A549 (cell line): ENCODE measurements around the gene CD19. TPM values are rescaled to one million over a fixed set of nuclear protein-coding genes. Genes with fewer than 3 reads are reported as not detected.

ENCODE experiments used
- ATAC-seq, 2 experiments: fragments of 200-7000 bp in 1 of 2; fragments of >200 bp in 1 of 2; cut with Nextera tagmentation in 1 of 2; cut with Tn5 transposase in 1 of 2; 3 replicates each; pipeline versions ENCODE4 v1.8.0 to v1.9.1; 2018 to 2020; ENCODE audit warnings: mild to moderate bottlenecking in 1 of 2, moderate library complexity in 1 of 2
- CTCF ChIA-PET: fragments of 300-600 bp; sonication (Branson Sonifier 250); formaldehyde crosslinking; extraction: SDS; loops from one replicate; lab custom pipeline; 2021; ENCODE audit warnings: antibody characterized with exemption, inconsistent platforms; lab: Yijun Ruan, JAX
- POLR2A ChIA-PET: fragments of 350-600 bp; formaldehyde crosslinking; extraction: SDS; loops from one replicate; lab custom pipeline; 2021; ENCODE audit warnings: antibody characterized with exemption, inconsistent platforms; lab: Yijun Ruan, JAX
- DNase-seq, 2 experiments: peaks; one replicate each; pipeline versions ENCODE4 v3.0.0 to v3.0.0-alpha.2; 2011 to 2016; ENCODE audit warnings: low read depth in 1 of 2, low spot score in 1 of 2
- FAIRE-seq: peaks from 2 replicates; lab custom pipeline; 2011; peaks lifted over from hg19 to GRCh38; lab: Jason Lieb, UNC
- H3K27ac ChIP-seq, 2 experiments: fragments of >200 bp; sonication (Bioruptor Twin); formaldehyde crosslinking; 3 replicates each; pipeline ENCODE4 v1.5.1; 2016 to 2017
- H3K4me1 ChIP-seq: fragments of >200 bp; sonication (Bioruptor Twin); formaldehyde crosslinking; 3 replicates; pipeline ENCODE4 v1.6.1; 2016
- H3K4me2 ChIP-seq: fragments of >200 bp; sonication (Bioruptor Twin); formaldehyde crosslinking; 3 replicates; pipeline ENCODE4 v1.6.1; 2016
- H3K4me3 ChIP-seq: fragments of >200 bp; sonication (Bioruptor Twin); formaldehyde crosslinking; 3 replicates; pipeline ENCODE4 v1.5.1; 2016
- H3K9me3 ChIP-seq: fragments of >200 bp; sonication (Bioruptor Twin); formaldehyde crosslinking; 3 replicates; pipeline ENCODE4 v1.6.1; 2016
- ATOH8 ChIP-seq: fragments of 250-450 bp; sonication (Bioruptor Pico); IDR thresholded peaks from 2 replicates; pipeline ENCODE4 v1.5.0; 2020; ENCODE audit warnings: low read depth, mild to moderate bottlenecking, moderate library complexity
- CBX8 ChIP-seq: fragments of 200-600 bp; sonication (generic); IDR thresholded peaks from 2 replicates; pipeline ENCODE4 v1.6.1; 2016
- CEBPB ChIP-seq, 2 experiments: fragments of >200 bp in 1 of 2; sonication (Bioruptor Twin) in 1 of 2; formaldehyde crosslinking in 1 of 2; IDR thresholded peaks; 2 replicates each; pipeline ENCODE4 v1.6.1; 2012 to 2016
- CHD2 ChIP-seq: fragments of 150-350 bp; IDR thresholded peaks from 2 replicates; pipeline ENCODE4 v1.6.1; 2014; ENCODE audit warnings: low read length; ENCODE audit not compliant: partially characterized antibody
- CHD4 ChIP-seq: fragments of 200-600 bp; sonication (generic); IDR thresholded peaks from 2 replicates; pipeline ENCODE4 v1.6.1; 2016; ENCODE audit warnings: antibody characterized with exemption, mild to moderate bottlenecking, borderline replicate concordance
- E2F6 ChIP-seq: IDR thresholded peaks from 2 replicates; pipeline ENCODE4 v1.6.1; 2012; ENCODE audit warnings: low read depth, borderline replicate concordance
- EP300 ChIP-seq, 2 experiments: fragments of >200 bp; sonication (Bioruptor Twin); formaldehyde crosslinking; IDR thresholded peaks; 2 replicates in 1 of 2; 3 replicates in 1 of 2; pipeline ENCODE4 v1.6.1; 2016 to 2017
- FOSL2 ChIP-seq, 2 experiments: fragments of 450-650 bp in 1 of 2; fragments of >200 bp in 1 of 2; sonication (Bioruptor Twin) in 1 of 2; formaldehyde crosslinking; IDR thresholded peaks; 2 replicates each; pipeline versions ENCODE4 v1.5.0 to v1.6.1; 2016 to 2020; ENCODE audit warnings: mild to moderate bottlenecking in 1 of 2, moderate library complexity in 1 of 2
- FOXS1 ChIP-seq: fragments of 250-450 bp; sonication (Bioruptor Pico); IDR thresholded peaks from 2 replicates; pipeline ENCODE4 v1.5.0; 2020; ENCODE audit warnings: mild to moderate bottlenecking, moderate library complexity
- GATA3 ChIP-seq: IDR thresholded peaks from 2 replicates; pipeline ENCODE4 v1.6.1; 2012; ENCODE audit warnings: borderline replicate concordance
- HES2 ChIP-seq: fragments of >200 bp; sonication (Bioruptor Twin); formaldehyde crosslinking; IDR thresholded peaks from 2 replicates; pipeline ENCODE4 v1.6.1; 2016
- HMGXB4 ChIP-seq: fragments of 250-450 bp; sonication (Bioruptor Pico); IDR thresholded peaks from 2 replicates; pipeline ENCODE4 v1.5.0; 2021; ENCODE audit warnings: mild to moderate bottlenecking, moderate library complexity, borderline replicate concordance
- HOXA7 ChIP-seq: fragments of 250-450 bp; sonication (Bioruptor Pico); IDR thresholded peaks from 2 replicates; pipeline ENCODE4 v1.5.0; 2020; ENCODE audit warnings: mild to moderate bottlenecking, moderate library complexity
- HOXB13 ChIP-seq: fragments of 250-450 bp; sonication (Bioruptor Pico); IDR thresholded peaks from 2 replicates; pipeline ENCODE4 v1.5.0; 2020; ENCODE audit warnings: low read depth, mild to moderate bottlenecking, moderate library complexity
- JUN ChIP-seq, 2 experiments: fragments of >200 bp; sonication (Bioruptor Twin); formaldehyde crosslinking; IDR thresholded peaks; 2 replicates in 1 of 2; 3 replicates in 1 of 2; pipeline ENCODE4 v1.6.1; 2016 to 2017
- KDM1A ChIP-seq: fragments of 200-600 bp; sonication (generic); IDR thresholded peaks from 2 replicates; pipeline ENCODE4 v1.6.1; 2016; ENCODE audit warnings: low read depth, mild to moderate bottlenecking
- KDM5A ChIP-seq: fragments of 200-600 bp; sonication (generic); IDR thresholded peaks from 2 replicates; pipeline ENCODE4 v1.6.1; 2016; ENCODE audit warnings: antibody characterized with exemption, mild to moderate bottlenecking
- MAX ChIP-seq: IDR thresholded peaks from 2 replicates; pipeline ENCODE4 v1.6.1; 2012
- MYC ChIP-seq: IDR thresholded peaks from 2 replicates; pipeline ENCODE4 v1.6.1; 2012; ENCODE audit warnings: mild to moderate bottlenecking, inconsistent platforms, low read length, improper control_type of control experiment, borderline replicate concordance
- NFE2L2 ChIP-seq: fragments of 150-350 bp; conservative IDR thresholded peaks from 2 replicates; pipeline ENCODE4 v1.6.1; 2014; ENCODE audit warnings: low read length
- PBX3 ChIP-seq: IDR thresholded peaks from 2 replicates; pipeline ENCODE4 v1.6.1; 2012
- POLR2A ChIP-seq: IDR thresholded peaks from 2 replicates; pipeline ENCODE4 v1.6.1; 2012; ENCODE audit warnings: mild to moderate bottlenecking, low read length
- POLR2AphosphoS2 ChIP-seq: conservative IDR thresholded peaks from 2 replicates; pipeline ENCODE4 v1.6.1; 2012; ENCODE audit warnings: low read length, improper control_type of control experiment, inconsistent platforms
- RARB ChIP-seq: fragments of 250-450 bp; sonication (Bioruptor Pico); IDR thresholded peaks from 2 replicates; pipeline ENCODE4 v1.8.0; 2021; ENCODE audit warnings: mild to moderate bottlenecking, moderate library complexity
- RCOR1 ChIP-seq: fragments of 150-350 bp; IDR thresholded peaks from 2 replicates; pipeline ENCODE4 v1.6.1; 2014; ENCODE audit warnings: antibody characterized with exemption, low read length, low read depth
- REST ChIP-seq: fragments of 200-600 bp; sonication (generic); IDR thresholded peaks from 2 replicates; pipeline ENCODE4 v1.6.1; 2016; ENCODE audit warnings: antibody characterized with exemption, mild to moderate bottlenecking, moderate library complexity
- TFCP2L1 ChIP-seq: fragments of 250-450 bp; sonication (Bioruptor Pico); IDR thresholded peaks from 2 replicates; pipeline ENCODE4 v1.5.0; 2021; ENCODE audit warnings: mild to moderate bottlenecking
- TP53 ChIP-seq: fragments of 250-450 bp; sonication (Bioruptor Pico); IDR thresholded peaks from 2 replicates; pipeline ENCODE4 v1.5.0; 2021; ENCODE audit warnings: mild to moderate bottlenecking, moderate library complexity
- USF2 ChIP-seq: fragments of 450-650 bp; IDR thresholded peaks from 2 replicates; pipeline ENCODE4 v1.6.1; 2014; ENCODE audit warnings: antibody characterized with exemption
- ZFP36 ChIP-seq: fragments of 450-650 bp; IDR thresholded peaks from 2 replicates; pipeline ENCODE4 v1.6.1; 2014; ENCODE audit warnings: borderline replicate concordance; ENCODE audit not compliant: partially characterized antibody
- ZNF302 ChIP-seq: fragments of 250-450 bp; sonication (Bioruptor Pico); IDR thresholded peaks from 2 replicates; pipeline ENCODE4 v1.9.0; 2021; ENCODE audit warnings: inconsistent platforms, mild to moderate bottlenecking, moderate library complexity
- WGBS: methylation state at CpG from one replicate; pipeline ENCODE4 v1.1.6; 2017; ENCODE audit errors: missing lambda C conversion rate; 5-methylcytosine and 5-hydroxymethylcytosine counted together
- polyA plus RNA-seq, 4 experiments: library from polyadenylated mRNA; depleted of rRNA in 3 of 4; stranded (reverse); fragments of >200 nt; fragmentation: RNase III in 1 of 4; extraction: RNeasy Plus Mini Kit Qiagen cat#74134 plus additional on column Dnase treatment in 1 of 4; gene quantifications; 2 replicates in 3 of 4; 3 replicates in 1 of 4; pipeline ENCODE4 v1.2.3, GENCODE V29; 2011 to 2017

CD19 gene
- polyA plus RNA-seq, 2 of the 4 experiments (the other 2 are of a cell fraction) = not detected

GRCh38 chr16:28974437-28975157, 42.8 kb downstream of the CD19 start, which contains the start of gene SPNS1:
SPNS1 (plus strand) TSS chr16:28974778; CDS start chr16:28975152, 374 bp downstream.
- Histone ChIP-seq H3K9me3 (no peaks in the 10 kb centered on the region), H3K4me1 (peaks cover 9% of the 10 kb centered on the region; the same call in 2 of the 3 replicates), H3K4me2 (peak within 1 kb of the TSS; percentile 75), H3K27ac (peak within 1 kb of the TSS; percentile 87 to 88), H3K4me3 (peak within 1 kb of the TSS; percentile 65)
- WGBS = under 1% methylated on average over 24 of the region's 60 CpGs
- FAIRE-seq = no peak
- peak; percentile 84 to 91 for ATAC-seq
- ChIA-PET CTCF (interaction anchor here (0.5 to 2.6 kb wide), 16 partner anchors 8 to 750 kb away, joined by 3 to 15 read pairs (median 4); partner anchors contain the start of gene LAT), POLR2A (interaction anchor here (0.7 to 1.3 kb wide), 6 partner anchors 10 to 152 kb away, joined by 3 to 5 read pairs (median 3); partner anchors contain the start of genes ATXN2L, LAT and NFATC2IP)
- DNase-seq = peak; percentile 97 to 98
- TF ChIP-seq HES2 = no peak
- no peak for TF ChIP-seq HOXA7 (CRISPR knock-in tag)
- TF ChIP-seq CHD4 = no peak
- peak in 1 of 2 experiments; percentile 15; a peak in 1 of 4 replicates for TF ChIP-seq CEBPB (IDR thresholded peaks at IDR 0.05)
- TF ChIP-seq FOSL2 (IDR thresholded peaks at IDR 0.05) = no peak
- peak; percentile 42; the same call in 1 of the 2 replicates for TF ChIP-seq FOSL2 (CRISPR knock-in tag; IDR thresholded peaks at IDR 0.05)
- peak; percentile 78 to 92; a peak in 4 of 5 replicates for TF ChIP-seq JUN (IDR thresholded peaks at IDR 0.05)
- TF ChIP-seq TP53 (CRISPR knock-in tag) = no peak
- peak; percentile 67 for TF ChIP-seq GATA3
- TF ChIP-seq KDM5A = peak; percentile 100
- TF ChIP-seq ATOH8 (CRISPR knock-in tag) = no peak
- TF ChIP-seq USF2 = peak; percentile 100
- TF ChIP-seq CHD2 = no peak
- no peak for TF ChIP-seq FOXS1 (CRISPR knock-in tag)
- no peak for TF ChIP-seq RCOR1
- TF ChIP-seq RARB (CRISPR knock-in tag) = no peak
- TF ChIP-seq MYC = peak; percentile 83
- no peak for TF ChIP-seq ZNF302 (CRISPR knock-in tag)
- TF ChIP-seq CBX8 = no peak
- TF ChIP-seq POLR2A = peak; percentile 69
- TF ChIP-seq MAX = peak; percentile 95
- TF ChIP-seq TFCP2L1 (CRISPR knock-in tag) = no peak
- TF ChIP-seq REST = 0 out of 2 replicates have a peak, but pooled peaks have one; percentile 42
- no peak for TF ChIP-seq NFE2L2
- no peak for TF ChIP-seq HMGXB4 (CRISPR knock-in tag)
- no peak for TF ChIP-seq POLR2AphosphoS2
- peak; percentile 50; the same call in 1 of the 2 replicates for TF ChIP-seq E2F6
- no peak for TF ChIP-seq KDM1A
- TF ChIP-seq EP300 (IDR thresholded peaks at IDR 0.05) = no peak; a peak in 1 of 5 replicates
- peak; percentile 70 for TF ChIP-seq PBX3
- no peak for TF ChIP-seq ZFP36
- no peak for TF ChIP-seq HOXB13 (CRISPR knock-in tag)
